H1 (cell line): ENCODE results near the gene VDAC2.

Experiments used
- CBX5 ChIP-seq: fragments of 300-800, 300-1000 bp; sonication (generic); IDR thresholded peaks from 2 replicates; pipeline ENCODE4 v1.7.1; 2016; ENCODE audit warnings: antibody characterized with exemption, low read length, low read depth
- CBX8 ChIP-seq: fragments of 300-800, 300-1000 bp; sonication (generic); IDR thresholded peaks from 2 replicates; pipeline ENCODE4 v1.7.1; 2016; ENCODE audit warnings: low read depth, low read length, borderline replicate concordance
- CEBPB ChIP-seq: IDR thresholded peaks from 2 replicates; pipeline ENCODE4 v1.6.1; 2012; ENCODE audit warnings: low read depth, low read length
- CTCF ChIP-seq, 3 experiments: IDR thresholded peaks; 1 replicate in 2 of 3; 2 replicates in 1 of 3; pipeline versions ENCODE4 v1.5.1 to v1.6.1; 2011; ENCODE audit warnings: low read length in 3 of 3, mild to moderate bottlenecking in 3 of 3, inconsistent platforms in 2 of 3, low read depth in 1 of 3, moderate library complexity in 1 of 3; ENCODE audit not compliant: insufficient read depth in 1 of 3; ENCODE audit errors: control extremely low read depth in 1 of 3
- EP300 ChIP-seq, 2 experiments: IDR thresholded peaks; 1 replicate in 1 of 2; 2 replicates in 1 of 2; pipeline ENCODE4 v1.6.1; 2011 to 2012; ENCODE audit warnings: low read depth in 2 of 2, low read length in 2 of 2, mild to moderate bottlenecking in 2 of 2, borderline replicate concordance in 1 of 2, inconsistent platforms in 1 of 2, moderate library complexity in 1 of 2
- HDAC6 ChIP-seq: IDR thresholded peaks from one replicate; pipeline ENCODE4 v1.7.1; 2012; ENCODE audit warnings: low read depth, mild to moderate bottlenecking, inconsistent platforms, low read length, moderate library complexity
- JUN ChIP-seq: IDR thresholded peaks from 2 replicates; pipeline ENCODE4 v1.6.1; 2011; ENCODE audit warnings: low read depth, mild to moderate bottlenecking, improper control_type of control experiment, low read length
- NRF1 ChIP-seq: IDR thresholded peaks from 2 replicates; pipeline ENCODE4 v1.6.1; 2011; ENCODE audit warnings: mild to moderate bottlenecking, low read depth, low read length, improper control_type of control experiment
- POLR2A ChIP-seq, 2 experiments: IDR thresholded peaks; 1 replicate in 1 of 2; 2 replicates in 1 of 2; pipeline ENCODE4 v1.6.1; 2011; ENCODE audit warnings: low read depth in 2 of 2, low read length in 2 of 2, mild to moderate bottlenecking in 2 of 2; ENCODE audit errors: control extremely low read depth in 1 of 2
- POLR2AphosphoS5 ChIP-seq: IDR thresholded peaks from 2 replicates; pipeline ENCODE4 v1.6.1; 2011; ENCODE audit warnings: low read depth, low read length
- RNF2 ChIP-seq: fragments of 200-900, 300-1000 bp; sonication (generic); IDR thresholded peaks from 2 replicates; pipeline ENCODE4 v1.7.1; 2016; ENCODE audit warnings: borderline replicate concordance, low read depth, mild to moderate bottlenecking, antibody characterized with exemption, low read length; ENCODE audit not compliant: poor library complexity, severe bottlenecking; ENCODE audit errors: missing control alignments
- SAP30 ChIP-seq: fragments of 300-600 bp; sonication (generic); IDR thresholded peaks from 2 replicates; pipeline ENCODE4 v1.7.1; 2012; ENCODE audit warnings: low read length, moderate library complexity, mild to moderate bottlenecking, inconsistent platforms; ENCODE audit not compliant: insufficient read depth, insufficient replicate concordance
- SRF ChIP-seq: IDR thresholded peaks from 2 replicates; pipeline ENCODE4 v1.6.1; 2011; ENCODE audit warnings: mild to moderate bottlenecking, low read depth, low read length, moderate library complexity
- TEAD4 ChIP-seq: IDR thresholded peaks from 2 replicates; pipeline ENCODE4 v1.6.1; 2012; ENCODE audit warnings: low read depth, low read length, inconsistent platforms, mixed read lengths

- TF ChIP-seq EP300 (IDR thresholded peaks at IDR 0.05; ENCODE audit: borderline replicate concordance in 1 of 2, low read depth in 2 of 2, low read length in 2 of 2) (no peak), JUN (no peak), SAP30 (no peak), TEAD4 (no peak), NRF1 (no peak), CEBPB (no peak), HDAC6 (no peak), POLR2AphosphoS5 (no peak), RNF2 (no peak), CBX5 (no peak), CBX8 (no peak), POLR2A (IDR thresholded peaks at IDR 0.05; ENCODE audit: control extremely low read depth in 1 of 2, low read depth in 2 of 2, low read length in 2 of 2) (no peak), CTCF (IDR thresholded peaks at IDR 0.05; ENCODE audit: control extremely low read depth in 1 of 3, insufficient read depth in 1 of 3, low read depth in 1 of 3, low read length in 3 of 3) (no peak), SRF (no peak)
Measured at GRCh38 chr10:75276069-75276872, 65.7 kb downstream of the VDAC2 start.
